NT2/D1 (cell line): ENCODE measurements around the gene CACNA1E.

Experiments
- YY1 ChIP-seq: IDR thresholded peaks from 2 replicates; pipeline ENCODE4 v1.6.1; 2011; ENCODE audit not compliant: insufficient read length, insufficient read depth
- ZNF274 ChIP-seq: IDR thresholded peaks from 2 replicates; pipeline ENCODE4 v1.6.1; 2011; ENCODE audit warnings: mild to moderate bottlenecking, low read depth, low read length

DNA sequence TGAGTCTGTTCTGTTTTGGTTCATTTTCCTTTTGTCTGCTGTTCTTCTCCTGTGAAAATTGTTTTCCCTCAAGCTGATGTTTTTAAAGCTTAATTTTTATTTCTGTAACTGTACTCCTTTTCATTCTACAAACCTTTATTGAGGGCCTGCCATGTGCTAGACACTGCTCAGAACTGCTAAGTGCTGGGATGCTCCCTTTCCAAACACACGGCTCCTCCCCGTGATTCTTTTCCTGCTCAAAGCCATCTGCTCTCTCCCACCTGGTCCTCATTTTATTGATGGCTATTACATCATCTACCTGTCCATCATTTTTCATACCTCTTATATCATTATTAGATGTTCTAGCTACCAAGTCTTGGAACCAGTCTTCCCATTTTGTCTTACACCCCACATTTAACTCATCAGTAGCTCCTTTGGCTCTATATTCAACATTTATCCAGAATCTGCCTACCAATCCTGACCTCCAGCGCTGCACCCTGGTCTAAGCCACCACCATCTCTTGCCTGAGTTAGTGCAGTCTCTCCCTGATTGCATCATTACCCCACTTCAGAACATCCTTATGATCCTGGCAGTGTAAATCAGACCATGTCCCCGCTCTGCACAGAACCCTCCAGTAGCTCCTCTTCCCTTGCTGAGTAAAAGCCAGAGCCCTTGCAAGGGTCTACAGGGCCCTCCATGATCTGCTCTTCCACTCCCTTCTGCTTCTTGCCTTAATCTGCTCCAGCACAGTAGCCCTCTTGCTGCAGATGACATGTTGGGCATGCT, 118.1 kb downstream of the CACNA1E start:
- no peak for TF ChIP-seq ZNF274
- TF ChIP-seq YY1: no peak
